Measurements from ENCODE around the gene PAK3. TPM values are rescaled to one million over a fixed set of nuclear protein-coding genes. Genes with fewer than 3 reads are reported as not detected.

The PAK3 gene
- total and polyA plus RNA-seq, 2 experiments from 2014 or later: not detected

- DNase-seq: no peak
- WGBS, 2 experiments (ENCODE audit: low coverage in 1 of 2, low lambda C conversion rate in 2 of 2, missing lambda C conversion rate in 2 of 2): 44 to 54% methylated on average over 5 to 6 of the region's 6 CpGs
- Histone ChIP-seq H3K79me2 (ENCODE audit: insufficient read depth) (no peaks in the 10 kb centered on the region), H4K20me1 (ENCODE audit: insufficient read depth) (no peaks in the 10 kb centered on the region), H3K4me1 (ENCODE audit: insufficient read depth) (no peaks in the 10 kb centered on the region), H2AFZ (no peak overlapping the region), H3K27ac (no peak overlapping the region), H3K4me2 (ENCODE audit: unreplicated experiment) (no peak overlapping the region), H3K9me2 (ENCODE audit: insufficient read depth) (no peaks in the 10 kb centered on the region), H3K36me3 (ENCODE audit: low read depth) (no peaks in the 10 kb centered on the region), H3K9me3 (ENCODE audit: low read depth) (no peaks in the 10 kb centered on the region), H3K27me3 (replicated peaks; ENCODE audit: insufficient read depth) (no peaks in the 10 kb centered on the region), H3K9ac (no peak overlapping the region), H3K4me3 (no peak overlapping the region), H3F3A (ENCODE audit: insufficient read depth) (no peaks in the 10 kb centered on the region)
- in situ Hi-C loops (cut with MboI): loop anchor here (10.0 kb wide), 1 partner anchor 248 kb away; no protein-coding TSS in a partner anchor
- TF ChIP-seq EZH2phosphoT487 (IDR thresholded peaks at IDR 0.05; ENCODE audit: insufficient read depth, low read depth) (no peak), EZH2 (IDR thresholded peaks at IDR 0.05; ENCODE audit: insufficient read depth, poor library complexity, severe bottlenecking) (no peak)
Observed at GRCh38 chrX:111103246-111103645, 7.3 kb downstream of the PAK3 start.

- Histone ChIP-seq H3K4me1 (ENCODE audit: insufficient read depth) (no peaks in the 10 kb centered on the region), H3K36me3 (ENCODE audit: low read depth) (no peaks in the 10 kb centered on the region), H2AFZ (no peak overlapping the region), H3F3A (ENCODE audit: insufficient read depth) (no peaks in the 10 kb centered on the region), H3K79me2 (ENCODE audit: insufficient read depth) (no peaks in the 10 kb centered on the region), H3K4me2 (ENCODE audit: unreplicated experiment) (no peak overlapping the region), H3K27me3 (replicated peaks; ENCODE audit: insufficient read depth) (no peaks in the 10 kb centered on the region), H3K9me2 (ENCODE audit: insufficient read depth) (no peaks in the 10 kb centered on the region), H3K9ac (no peak overlapping the region), H3K27ac (no peak overlapping the region), H3K4me3 (no peak overlapping the region), H3K9me3 (ENCODE audit: low read depth) (no peaks in the 10 kb centered on the region), H4K20me1 (ENCODE audit: insufficient read depth) (no peaks in the 10 kb centered on the region)
- no peak for DNase-seq
- TF ChIP-seq EZH2phosphoT487 (IDR thresholded peaks at IDR 0.05; ENCODE audit: insufficient read depth, low read depth): no peak
- no peak for TF ChIP-seq EZH2 (IDR thresholded peaks at IDR 0.05; ENCODE audit: insufficient read depth, poor library complexity, severe bottlenecking)
- in situ Hi-C loops (cut with MboI): no loop called here
- WGBS, 2 experiments (ENCODE audit: low coverage in 1 of 2, low lambda C conversion rate in 2 of 2, missing lambda C conversion rate in 2 of 2): 61 to 64% methylated on average over 6 of the region's 6 CpGs
Observed at GRCh38 chrX:111110098-111110775, 14.2 kb downstream of the PAK3 start.

- in situ Hi-C loops (cut with MboI): no loop called here
Observed at GRCh38 chrX:111114806-111115205, 18.8 kb downstream of the PAK3 start.

GRCh38 chrX:111116666-111117065, 20.7 kb downstream of the PAK3 start:
- Histone ChIP-seq H3K9me2 (ENCODE audit: insufficient read depth) (no peaks in the 10 kb centered on the region), H3K4me3 (no peak overlapping the region), H3K27ac (no peak overlapping the region), H3K79me2 (ENCODE audit: insufficient read depth) (no peaks in the 10 kb centered on the region), H3K9ac (no peak overlapping the region), H3K36me3 (ENCODE audit: low read depth) (no peaks in the 10 kb centered on the region), H3K9me3 (ENCODE audit: low read depth) (no peaks in the 10 kb centered on the region), H3K4me1 (ENCODE audit: insufficient read depth) (no peaks in the 10 kb centered on the region), H3K27me3 (replicated peaks; ENCODE audit: insufficient read depth) (no peaks in the 10 kb centered on the region), H2AFZ (no peak overlapping the region), H3K4me2 (ENCODE audit: unreplicated experiment) (no peak overlapping the region), H3F3A (ENCODE audit: insufficient read depth) (no peaks in the 10 kb centered on the region), H4K20me1 (ENCODE audit: insufficient read depth) (no peaks in the 10 kb centered on the region)
- TF ChIP-seq EZH2phosphoT487 (IDR thresholded peaks at IDR 0.05; ENCODE audit: insufficient read depth, low read depth): no peak
- TF ChIP-seq EZH2 (IDR thresholded peaks at IDR 0.05; ENCODE audit: insufficient read depth, poor library complexity, severe bottlenecking): no peak
- 63 to 65% methylated on average over 1 of the region's 1 CpG for WGBS, 2 experiments (ENCODE audit: low coverage in 1 of 2, low lambda C conversion rate in 2 of 2, missing lambda C conversion rate in 2 of 2)
- no peak for DNase-seq
- in situ Hi-C loops (cut with MboI): no loop called here

More at GRCh38 chrX:111114806-111115205, 18.8 kb downstream of the PAK3 start:
- H2AFZ ChIP-seq: no peak overlapping the region
- no peak overlapping the region for H3K27ac ChIP-seq
- H3K9ac ChIP-seq: no peak overlapping the region
- H3F3A ChIP-seq (ENCODE audit: insufficient read depth): no peaks in the 10 kb centered on the region
- H3K4me3 ChIP-seq: no peak overlapping the region
- H3K79me2 ChIP-seq (ENCODE audit: insufficient read depth): no peaks in the 10 kb centered on the region
- no peaks in the 10 kb centered on the region for H4K20me1 ChIP-seq (ENCODE audit: insufficient read depth)
- no peak overlapping the region for H3K4me2 ChIP-seq (ENCODE audit: unreplicated experiment)
- no peaks in the 10 kb centered on the region for H3K9me2 ChIP-seq (ENCODE audit: insufficient read depth)
- H3K36me3 ChIP-seq (ENCODE audit: low read depth): no peaks in the 10 kb centered on the region
- no peaks in the 10 kb centered on the region for H3K4me1 ChIP-seq (ENCODE audit: insufficient read depth)
- no peaks in the 10 kb centered on the region for H3K27me3 ChIP-seq (replicated peaks; ENCODE audit: insufficient read depth)
- 60 to 92% methylated on average over 1 of the region's 1 CpG for WGBS, 2 experiments (ENCODE audit: low coverage in 1 of 2, low lambda C conversion rate in 2 of 2, missing lambda C conversion rate in 2 of 2)
- no peaks in the 10 kb centered on the region for H3K9me3 ChIP-seq (ENCODE audit: low read depth)
- DNase-seq: no peak
- TF ChIP-seq EZH2 (IDR thresholded peaks at IDR 0.05; ENCODE audit: insufficient read depth, poor library complexity, severe bottlenecking) (no peak), EZH2phosphoT487 (IDR thresholded peaks at IDR 0.05; ENCODE audit: insufficient read depth, low read depth) (no peak)
